Measurements from ENCODE around the gene SPATA46. TPM values are rescaled to one million over a fixed set of nuclear protein-coding genes. Genes with fewer than 3 reads are reported as not detected.

The SPATA46 gene
- total and polyA plus RNA-seq, 9 of the 15 experiments (the other 6 are each of a cell fraction or from before 2014, with no cell fraction given), result 0.04 to 0.11 TPM; not detected in 7

DNA sequence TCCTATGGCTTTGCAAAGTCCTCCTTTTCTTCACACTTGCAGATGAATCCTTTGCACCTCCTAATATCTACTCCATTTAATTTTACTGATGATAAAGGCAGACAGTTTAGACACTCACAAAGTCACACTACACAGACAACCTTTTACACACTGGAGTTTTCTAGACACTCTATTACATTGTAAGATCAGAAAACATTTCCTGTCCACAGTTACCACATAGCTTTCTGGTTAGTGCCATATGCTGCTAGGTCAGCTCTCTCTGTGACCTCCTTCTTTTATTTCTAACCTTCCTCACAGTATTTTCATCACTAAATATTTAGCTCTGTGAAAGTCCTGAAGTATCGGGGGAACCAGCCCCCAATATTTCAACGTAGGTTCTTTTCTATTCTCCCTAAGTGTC, 30.2 kb upstream of the SPATA46 start:
- Histone ChIP-seq H2AFZ (ENCODE audit: low read depth, low read length) (peak overlapping the region; percentile 48), H3K9ac (ENCODE audit: insufficient read depth in 1 of 2, low read depth in 2 of 2, low read length in 2 of 2) (no peak overlapping the region), H3K36me3 (ENCODE audit: control insufficient read depth, insufficient read depth, low read length) (no peaks in the 10 kb centered on the region), H3K4me3 (no peak overlapping the region), H3K27me3 (ENCODE audit: control insufficient read depth in 2 of 2, insufficient read depth in 2 of 2, low read length in 2 of 2) (no peaks in the 10 kb centered on the region), H3K4me2 (ENCODE audit: insufficient read depth, low read length) (no peak overlapping the region), H3K9me1 (ENCODE audit: control insufficient read depth, insufficient read depth, low read length) (no peaks in the 10 kb centered on the region), H4K20me1 (replicated peaks; ENCODE audit: control insufficient read depth, insufficient read depth, low read length) (no peaks in the 10 kb centered on the region), H3K27ac (ENCODE audit: extremely low read depth, low read depth, low read length) (no peak overlapping the region), H3K4me1 (replicated peaks in 1 of 2; ENCODE audit: control insufficient read depth in 2 of 2, insufficient read depth in 2 of 2, low read length in 2 of 2) (peaks cover 0 to 35% of the 10 kb centered on the region in 2 experiments; a peak in 2 of 5 replicates), H3K9me3 (replicated peaks; ENCODE audit: control insufficient read depth, insufficient read depth, low read depth, low read length) (no peaks in the 10 kb centered on the region), H3K79me2 (ENCODE audit: control insufficient read depth, insufficient read depth, low read length) (no peaks in the 10 kb centered on the region)
- ChIA-PET CTCF (ENCODE audit: low intra/inter-chr PET ratio) (no interaction called here), POLR2A (interaction anchor here (0.7 to 1.5 kb wide), 3 partner anchors 8 to 615 kb away, joined by 3 to 6 read pairs (median 5); no protein-coding TSS in a partner anchor)
- intact Hi-C loops (cut with micrococcal nuclease), result no loop called here
- in situ Hi-C loops (cut with MboI), result no loop called here
- 0 out of 2 replicates have a peak, but pooled peaks have one; percentile 33 for TF ChIP-seq ETV5 (CRISPR knock-in tag; IDR thresholded peaks at IDR 0.05; ENCODE audit: low read depth)
- TF ChIP-seq, protein P1, sequence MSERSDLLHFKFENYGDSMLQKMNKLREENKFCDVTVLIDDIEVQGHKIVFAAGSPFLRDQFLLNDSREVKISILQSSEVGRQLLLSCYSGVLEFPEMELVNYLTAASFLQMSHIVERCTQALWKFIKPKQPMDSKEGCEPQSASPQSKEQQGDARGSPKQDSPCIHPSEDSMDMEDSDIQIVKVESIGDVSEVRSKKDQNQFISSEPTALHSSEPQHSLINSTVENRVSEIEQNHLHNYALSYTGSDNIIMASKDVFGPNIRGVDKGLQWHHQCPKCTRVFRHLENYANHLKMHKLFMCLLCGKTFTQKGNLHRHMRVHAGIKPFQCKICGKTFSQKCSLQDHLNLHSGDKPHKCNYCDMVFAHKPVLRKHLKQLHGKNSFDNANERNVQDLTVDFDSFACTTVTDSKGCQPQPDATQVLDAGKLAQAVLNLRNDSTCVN (CRISPR knock-in tag; IDR thresholded peaks at IDR 0.05), result no peak
- TF ChIP-seq, protein P2, sequence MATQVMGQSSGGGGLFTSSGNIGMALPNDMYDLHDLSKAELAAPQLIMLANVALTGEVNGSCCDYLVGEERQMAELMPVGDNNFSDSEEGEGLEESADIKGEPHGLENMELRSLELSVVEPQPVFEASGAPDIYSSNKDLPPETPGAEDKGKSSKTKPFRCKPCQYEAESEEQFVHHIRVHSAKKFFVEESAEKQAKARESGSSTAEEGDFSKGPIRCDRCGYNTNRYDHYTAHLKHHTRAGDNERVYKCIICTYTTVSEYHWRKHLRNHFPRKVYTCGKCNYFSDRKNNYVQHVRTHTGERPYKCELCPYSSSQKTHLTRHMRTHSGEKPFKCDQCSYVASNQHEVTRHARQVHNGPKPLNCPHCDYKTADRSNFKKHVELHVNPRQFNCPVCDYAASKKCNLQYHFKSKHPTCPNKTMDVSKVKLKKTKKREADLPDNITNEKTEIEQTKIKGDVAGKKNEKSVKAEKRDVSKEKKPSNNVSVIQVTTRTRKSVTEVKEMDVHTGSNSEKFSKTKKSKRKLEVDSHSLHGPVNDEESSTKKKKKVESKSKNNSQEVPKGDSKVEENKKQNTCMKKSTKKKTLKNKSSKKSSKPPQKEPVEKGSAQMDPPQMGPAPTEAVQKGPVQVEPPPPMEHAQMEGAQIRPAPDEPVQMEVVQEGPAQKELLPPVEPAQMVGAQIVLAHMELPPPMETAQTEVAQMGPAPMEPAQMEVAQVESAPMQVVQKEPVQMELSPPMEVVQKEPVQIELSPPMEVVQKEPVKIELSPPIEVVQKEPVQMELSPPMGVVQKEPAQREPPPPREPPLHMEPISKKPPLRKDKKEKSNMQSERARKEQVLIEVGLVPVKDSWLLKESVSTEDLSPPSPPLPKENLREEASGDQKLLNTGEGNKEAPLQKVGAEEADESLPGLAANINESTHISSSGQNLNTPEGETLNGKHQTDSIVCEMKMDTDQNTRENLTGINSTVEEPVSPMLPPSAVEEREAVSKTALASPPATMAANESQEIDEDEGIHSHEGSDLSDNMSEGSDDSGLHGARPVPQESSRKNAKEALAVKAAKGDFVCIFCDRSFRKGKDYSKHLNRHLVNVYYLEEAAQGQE (IDR thresholded peaks at IDR 0.05; ENCODE audit: borderline replicate concordance), result no peak
- TF ChIP-seq, protein P2 (CRISPR knock-in tag; IDR thresholded peaks at IDR 0.05; ENCODE audit: low read depth), result no peak
- FAIRE-seq (no peak), DNase-seq (ENCODE audit: extremely low read depth in 1 of 4, low spot score in 3 of 4) (no peak), ATAC-seq (no peak; the same call in 2 of the 3 replicates)
- no TSS peak for BruUV-seq (replicated peaks)
- 66% methylated on average over 2 of the region's 2 CpGs for WGBS (ENCODE audit: insufficient coverage, low coverage, missing lambda C conversion rate)
